Gastroesophageal sphincter (tissue), 4 donors: Measurements from ENCODE around the gene INSYN2A. TPM values are rescaled to one million over a fixed set of nuclear protein-coding genes. Genes with fewer than 3 reads are reported as not detected.

Experiments used
- ATAC-seq: fragments of 150-250 bp; one replicate; pipeline ENCODE4 v1.9.1; 2016; ENCODE audit warnings: mild to moderate bottlenecking, moderate library complexity
- H3K27ac ChIP-seq, 4 donors: fragments of 200-600 bp; sonication (generic) in 3 of 4; 1 replicate in 3 of 4; 2 replicates in 1 of 4; pipeline ENCODE4 v1.5.1; 2016 to 2019
- H3K27me3 ChIP-seq: fragments of 200-600 bp; sonication (generic); one replicate; pipeline ENCODE4 v1.5.1; 2019
- H3K36me3 ChIP-seq, 2 donors: fragments of 200-600 bp; sonication (generic); one replicate each; pipeline ENCODE4 v1.5.1; 2019; ENCODE audit warnings: control low read depth in 1 of 2
- H3K4me1 ChIP-seq, 3 donors: fragments of 200-600 bp; sonication (generic); 1 replicate in 2 of 3; 2 replicates in 1 of 3; pipeline ENCODE4 v1.5.1; 2016 to 2019; ENCODE audit warnings: control low read depth in 2 of 3
- H3K4me3 ChIP-seq, 2 donors: fragments of 200-600 bp; sonication (generic); one replicate each; pipeline ENCODE4 v1.5.1; 2019; ENCODE audit warnings: mild to moderate bottlenecking in 1 of 2, moderate library complexity in 1 of 2
- H3K9me3 ChIP-seq, 3 donors: fragments of 200-600 bp; sonication (generic); one replicate each; pipeline ENCODE4 v1.5.1; 2017 to 2019; ENCODE audit warnings: control low read depth in 2 of 3
- CTCF ChIP-seq, 4 experiments: fragments of 200-600 bp in 2 of 4; fragments of 450-650 bp in 2 of 4; sonication (generic) in 1 of 4; IDR thresholded peaks; one replicate each; pipeline ENCODE4 v1.5.1; 2017 to 2019; ENCODE audit warnings: antibody characterized with exemption in 4 of 4, mild to moderate bottlenecking in 2 of 4, moderate library complexity in 2 of 4
- EP300 ChIP-seq: sonication (generic); formaldehyde crosslinking; IDR thresholded peaks from one replicate; pipeline ENCODE4 v1.6.1; 2017; ENCODE audit warnings: antibody characterized with exemption, mild to moderate bottlenecking
- POLR2A ChIP-seq, 2 donors: fragments of 450-650 bp; IDR thresholded peaks; one replicate each; pipeline ENCODE4 v1.6.1; 2017; ENCODE audit warnings: antibody characterized with exemption in 2 of 2, mild to moderate bottlenecking in 2 of 2, moderate library complexity in 1 of 2
- POLR2AphosphoS5 ChIP-seq: sonication (generic); formaldehyde crosslinking; IDR thresholded peaks from one replicate; pipeline ENCODE4 v1.6.1; 2017; ENCODE audit warnings: antibody characterized with exemption
- WGBS, 2 donors: methylation state at CpG; one replicate each; pipeline ENCODE4 v1.1.5; 2018; ENCODE audit warnings: low coverage in 1 of 2; 5-methylcytosine and 5-hydroxymethylcytosine counted together
- total RNA-seq, 4 donors: library from RNA; depleted of rRNA; stranded (reverse); fragments of >200 nt; gene quantifications; one replicate each; pipeline ENCODE4 v1.1.0, GENCODE V29; 2016

The INSYN2A gene
- total RNA-seq, 4 donors from 2014 or later, result 0.22 to 0.85 (median 0.40) TPM; not detected in 1

- Histone ChIP-seq H3K4me1 (peaks cover 2 to 20% (median 3%) of the 10 kb centered on the region in 3 donors), H3K9me3 (no peaks in the 10 kb centered on the region), H3K36me3 (no peaks in the 10 kb centered on the region), H3K4me3 (no peak overlapping the region), H3K27ac (no peak overlapping the region), H3K27me3 (no peaks in the 10 kb centered on the region)
- WGBS, 2 donors, result no CpG with 5 or more reads among the region's 5 CpGs
- no peak for TF ChIP-seq CTCF (IDR thresholded peaks at IDR 0.05)
- TF ChIP-seq POLR2AphosphoS5, result no peak
- TF ChIP-seq POLR2A (IDR thresholded peaks at IDR 0.05), result no peak
- no peak for TF ChIP-seq EP300
- ATAC-seq, result no peak
Measured at GRCh38 chr10:127161482-127161881, 34.9 kb downstream of the INSYN2A start.

- no peaks in the 10 kb centered on the region for H3K27me3 ChIP-seq
- no peak overlapping the region for H3K27ac ChIP-seq
- TF ChIP-seq CTCF (IDR thresholded peaks at IDR 0.05) (no peak), EP300 (no peak), POLR2AphosphoS5 (no peak), POLR2A (IDR thresholded peaks at IDR 0.05) (no peak)
- H3K36me3 ChIP-seq, result no peaks in the 10 kb centered on the region
- H3K4me3 ChIP-seq, result no peak overlapping the region
- no peaks in the 10 kb centered on the region for H3K9me3 ChIP-seq
- peaks cover 2 to 27% (median 3%) of the 10 kb centered on the region in 3 donors for H3K4me1 ChIP-seq
- ATAC-seq, result no peak
- WGBS, 2 donors, result 90 to 95% methylated on average over 6 to 9 of the region's 13 CpGs
Measured at GRCh38 chr10:127159648-127160245, 36.6 kb downstream of the INSYN2A start.

- Histone ChIP-seq H3K27ac (no peak overlapping the region), H3K27me3 (no peaks in the 10 kb centered on the region), H3K36me3 (no peaks in the 10 kb centered on the region), H3K4me3 (no peak overlapping the region), H3K4me1 (peaks cover 2 to 27% (median 3%) of the 10 kb centered on the region in 3 donors), H3K9me3 (no peaks in the 10 kb centered on the region)
- WGBS, 2 donors, result 89 to 94% methylated on average over 1 to 2 of the region's 2 CpGs
- ATAC-seq, result no peak
- TF ChIP-seq POLR2A (IDR thresholded peaks at IDR 0.05), result no peak
- TF ChIP-seq EP300, result no peak
- no peak for TF ChIP-seq POLR2AphosphoS5
- no peak for TF ChIP-seq CTCF (IDR thresholded peaks at IDR 0.05)
Measured at GRCh38 chr10:127158662-127159061, 37.7 kb downstream of the INSYN2A start.

GRCh38 chr10:127157506-127158200 lies 38.7 kb downstream of the INSYN2A start:
- H3K9me3 ChIP-seq, result no peaks in the 10 kb centered on the region
- TF ChIP-seq POLR2AphosphoS5 (no peak), POLR2A (IDR thresholded peaks at IDR 0.05) (no peak), CTCF (IDR thresholded peaks at IDR 0.05) (no peak), EP300 (no peak)
- no peak overlapping the region for H3K27ac ChIP-seq
- 11 to 37% methylated on average over 2 of the region's 2 CpGs for whole genome bisulfite sequencing, 2 donors
- no peaks in the 10 kb centered on the region for H3K27me3 ChIP-seq
- H3K4me1 ChIP-seq, result peaks cover 2 to 22% (median 3%) of the 10 kb centered on the region in 3 donors
- no peak overlapping the region for H3K4me3 ChIP-seq
- no peaks in the 10 kb centered on the region for H3K36me3 ChIP-seq
- no peak for ATAC-seq

GRCh38 chr10:127157089-127157488 lies 39.3 kb downstream of the INSYN2A start:
- Histone ChIP-seq H3K4me1 (peaks cover 2 to 22% (median 3%) of the 10 kb centered on the region in 3 donors), H3K27me3 (no peaks in the 10 kb centered on the region), H3K36me3 (no peaks in the 10 kb centered on the region), H3K9me3 (no peaks in the 10 kb centered on the region), H3K27ac (no peak overlapping the region), H3K4me3 (no peak overlapping the region)
- TF ChIP-seq POLR2A (IDR thresholded peaks at IDR 0.05), result no peak
- TF ChIP-seq CTCF (IDR thresholded peaks at IDR 0.05), result no peak
- TF ChIP-seq POLR2AphosphoS5, result no peak
- no peak for TF ChIP-seq EP300
- no peak for ATAC-seq
- 81 to 86% methylated on average over 4 of the region's 4 CpGs for WGBS, 2 donors
